ENCODE measurements around the gene LPP. TPM values are rescaled to one million over a fixed set of nuclear protein-coding genes. Genes with fewer than 3 reads are reported as not detected.

LPP gene
- polyA plus RNA-seq, 1 donor (not counting 4 experiments of a cell fraction or from before 2014, with no cell fraction given): 16.0 TPM

- Histone ChIP-seq H3K36me3 (ENCODE audit: control insufficient read depth in 2 of 2, extremely low read depth in 1 of 2, insufficient read depth in 2 of 2, low read length in 2 of 2) (no peaks in the 10 kb centered on the region), H3K4me3 (ENCODE audit: control insufficient read depth in 2 of 3, extremely low read depth in 1 of 3, insufficient read depth in 2 of 3, low read depth in 1 of 3, low read length in 3 of 3) (no peak overlapping the region), H3K9me1 (ENCODE audit: control insufficient read depth, extremely low read depth, insufficient read depth, low read length) (no peaks in the 10 kb centered on the region), H3K4me1 (ENCODE audit: control insufficient read depth, extremely low read depth, insufficient read depth, low read length) (peaks cover 9% of the 10 kb centered on the region), H3K27ac (ENCODE audit: control insufficient read depth, insufficient read depth, low read length) (no peak overlapping the region), H4K20me1 (ENCODE audit: control insufficient read depth, extremely low read depth, insufficient read depth, low read length) (no peaks in the 10 kb centered on the region), H3K79me2 (ENCODE audit: control insufficient read depth, insufficient read depth, low read length) (peaks cover 3% of the 10 kb centered on the region), H3K9me3 (ENCODE audit: control insufficient read depth, low read depth, low read length) (no peaks in the 10 kb centered on the region), H3K27me3 (ENCODE audit: control insufficient read depth, extremely low read depth, insufficient read depth, low read length) (no peaks in the 10 kb centered on the region), H3K4me2 (ENCODE audit: control insufficient read depth, extremely low read depth, insufficient read depth, low read depth, low read length) (no peak overlapping the region), H2AFZ (ENCODE audit: control insufficient read depth, low read length) (no peak overlapping the region), H3K9ac (ENCODE audit: control insufficient read depth, extremely low read depth, insufficient read depth, low read length) (no peak overlapping the region)
- dilution Hi-C loops (cut with MboI; ENCODE audit: extremely low pct_ligation_motif_present, low sequenced_read_pairs): no loop called here
- no peak for DNase-seq (ENCODE audit: low read depth, low spot score)
- FAIRE-seq: peak; percentile 82
- TF ChIP-seq EZH2 (IDR thresholded peaks at IDR 0.05; ENCODE audit: low read length) (no peak), CTCF (optimal IDR thresholded peaks at IDR 0.05 in 1 of 3, IDR thresholded peaks at IDR 0.05 in 1 of 3, conservative IDR thresholded peaks at IDR 0.05 in 1 of 3; ENCODE audit: extremely low read depth in 1 of 3, insufficient read depth in 2 of 3, low read length in 3 of 3) (no peak)
Measured at GRCh38 chr3:188396251-188396650, 242.3 kb downstream of the LPP start.

DNA sequence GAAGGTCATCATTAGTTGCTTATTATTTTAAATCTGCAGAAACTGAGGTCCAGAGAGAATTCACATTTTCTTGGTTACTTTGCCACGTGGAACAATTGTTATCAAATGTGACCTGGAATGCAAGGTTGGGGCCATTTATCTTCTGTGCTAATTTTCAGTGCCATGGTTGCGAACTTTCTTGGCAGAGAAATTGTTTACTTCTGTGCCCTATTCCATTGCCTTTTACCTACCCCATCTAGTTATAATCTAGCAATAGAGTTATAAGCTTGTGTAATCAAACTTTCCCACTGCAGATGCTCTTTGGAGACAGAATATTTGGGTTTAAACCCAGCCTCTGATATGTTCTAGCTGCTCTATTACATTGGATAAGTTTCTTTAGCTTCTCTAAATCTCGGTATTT is 242.9 kb downstream of the LPP start:
- H3K36me3 ChIP-seq (ENCODE audit: control insufficient read depth in 2 of 2, extremely low read depth in 1 of 2, insufficient read depth in 2 of 2, low read length in 2 of 2): no peaks in the 10 kb centered on the region
- peaks cover 1% of the 10 kb centered on the region for H3K79me2 ChIP-seq (ENCODE audit: control insufficient read depth, insufficient read depth, low read length)
- H3K27me3 ChIP-seq (ENCODE audit: control insufficient read depth, extremely low read depth, insufficient read depth, low read length): no peaks in the 10 kb centered on the region
- H3K4me1 ChIP-seq (ENCODE audit: control insufficient read depth, extremely low read depth, insufficient read depth, low read length): peaks cover 9% of the 10 kb centered on the region
- FAIRE-seq: no peak
- H2AFZ ChIP-seq (ENCODE audit: control insufficient read depth, low read length): no peak overlapping the region
- DNase-seq (ENCODE audit: low read depth, low spot score): no peak
- H3K4me2 ChIP-seq (ENCODE audit: control insufficient read depth, extremely low read depth, insufficient read depth, low read depth, low read length): no peak overlapping the region
- H3K4me3 ChIP-seq (ENCODE audit: control insufficient read depth in 2 of 3, extremely low read depth in 1 of 3, insufficient read depth in 2 of 3, low read depth in 1 of 3, low read length in 3 of 3): no peak overlapping the region
- dilution Hi-C loops (cut with MboI; ENCODE audit: extremely low pct_ligation_motif_present, low sequenced_read_pairs): no loop called here
- H3K9ac ChIP-seq (ENCODE audit: control insufficient read depth, extremely low read depth, insufficient read depth, low read length): no peak overlapping the region
- H3K9me1 ChIP-seq (ENCODE audit: control insufficient read depth, extremely low read depth, insufficient read depth, low read length): no peaks in the 10 kb centered on the region
- no peaks in the 10 kb centered on the region for H4K20me1 ChIP-seq (ENCODE audit: control insufficient read depth, extremely low read depth, insufficient read depth, low read length)
- H3K9me3 ChIP-seq (ENCODE audit: control insufficient read depth, low read depth, low read length): no peaks in the 10 kb centered on the region
- no peak for TF ChIP-seq EZH2 (IDR thresholded peaks at IDR 0.05; ENCODE audit: low read length)
- TF ChIP-seq CTCF (optimal IDR thresholded peaks at IDR 0.05 in 1 of 3, IDR thresholded peaks at IDR 0.05 in 1 of 3, conservative IDR thresholded peaks at IDR 0.05 in 1 of 3; ENCODE audit: extremely low read depth in 1 of 3, insufficient read depth in 2 of 3, low read length in 3 of 3): no peak
- H3K27ac ChIP-seq (ENCODE audit: control insufficient read depth, insufficient read depth, low read length): no peak overlapping the region

All from keratinocyte (primary cell).